ENCODE data around the gene ABCA2. TPM values are rescaled to one million over a fixed set of nuclear protein-coding genes. Genes with fewer than 3 reads are reported as not detected.

The ABCA2 gene
- total RNA-seq, 6 experiments from 2014 or later = 23.7 to 49.2 (median 34.2) TPM

DNA sequence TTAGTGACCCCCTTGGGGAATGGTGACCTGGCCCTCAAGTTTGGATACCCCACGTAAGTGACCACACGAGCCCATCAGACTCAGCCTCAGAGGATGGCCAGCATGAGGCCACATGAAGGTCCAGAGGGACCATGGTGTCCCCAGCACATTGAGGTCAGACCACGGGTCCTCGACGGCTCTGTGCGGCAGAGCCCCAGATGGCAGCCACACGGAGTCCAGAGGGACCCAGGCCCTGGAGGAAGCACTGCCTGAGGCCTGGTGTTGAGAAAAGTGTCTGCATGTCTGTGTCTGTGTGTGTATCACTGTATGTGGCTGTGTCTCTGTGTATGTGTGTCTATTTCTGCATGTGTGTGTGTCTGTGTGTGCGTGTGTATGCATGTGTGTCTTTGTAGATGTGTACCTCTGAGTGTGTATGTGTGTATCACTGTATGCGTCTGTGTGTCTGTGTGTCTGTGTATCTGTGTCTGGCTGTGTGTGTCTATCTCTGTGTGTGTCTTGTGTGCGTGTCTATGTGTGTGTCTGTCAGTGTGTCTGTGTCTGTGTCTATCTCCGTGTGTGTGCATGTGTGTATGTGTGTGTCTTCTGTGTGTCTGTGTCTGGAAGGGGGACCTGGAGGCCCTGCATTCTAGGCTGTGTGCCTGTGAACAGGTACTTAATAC is 44.3 kb downstream of the ABCA2 start:
- no peaks in the 10 kb centered on the region for H3K4me1 ChIP-seq
- H3K27me3 ChIP-seq = no peaks in the 10 kb centered on the region
- no peak for DNase-seq
- ATAC-seq = no peak
- TF ChIP-seq, protein P1, sequence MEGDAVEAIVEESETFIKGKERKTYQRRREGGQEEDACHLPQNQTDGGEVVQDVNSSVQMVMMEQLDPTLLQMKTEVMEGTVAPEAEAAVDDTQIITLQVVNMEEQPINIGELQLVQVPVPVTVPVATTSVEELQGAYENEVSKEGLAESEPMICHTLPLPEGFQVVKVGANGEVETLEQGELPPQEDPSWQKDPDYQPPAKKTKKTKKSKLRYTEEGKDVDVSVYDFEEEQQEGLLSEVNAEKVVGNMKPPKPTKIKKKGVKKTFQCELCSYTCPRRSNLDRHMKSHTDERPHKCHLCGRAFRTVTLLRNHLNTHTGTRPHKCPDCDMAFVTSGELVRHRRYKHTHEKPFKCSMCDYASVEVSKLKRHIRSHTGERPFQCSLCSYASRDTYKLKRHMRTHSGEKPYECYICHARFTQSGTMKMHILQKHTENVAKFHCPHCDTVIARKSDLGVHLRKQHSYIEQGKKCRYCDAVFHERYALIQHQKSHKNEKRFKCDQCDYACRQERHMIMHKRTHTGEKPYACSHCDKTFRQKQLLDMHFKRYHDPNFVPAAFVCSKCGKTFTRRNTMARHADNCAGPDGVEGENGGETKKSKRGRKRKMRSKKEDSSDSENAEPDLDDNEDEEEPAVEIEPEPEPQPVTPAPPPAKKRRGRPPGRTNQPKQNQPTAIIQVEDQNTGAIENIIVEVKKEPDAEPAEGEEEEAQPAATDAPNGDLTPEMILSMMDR (IDR thresholded peaks at IDR 0.05) = no peak
- TF ChIP-seq POLR2A (IDR thresholded peaks at IDR 0.05) = no peak
- intact Hi-C loops (cut with DNase I) = no loop called here
- no peak overlapping the region for H3K27ac ChIP-seq
- WGBS (ENCODE audit: insufficient coverage, low coverage, low lambda C conversion rate, missing lambda C conversion rate) = 63% methylated on average over 3 of the region's 11 CpGs
- H3K4me3 ChIP-seq = no peak overlapping the region
- no peaks in the 10 kb centered on the region for H3K9me3 ChIP-seq
- H3K36me3 ChIP-seq = no peaks in the 10 kb centered on the region

DNA sequence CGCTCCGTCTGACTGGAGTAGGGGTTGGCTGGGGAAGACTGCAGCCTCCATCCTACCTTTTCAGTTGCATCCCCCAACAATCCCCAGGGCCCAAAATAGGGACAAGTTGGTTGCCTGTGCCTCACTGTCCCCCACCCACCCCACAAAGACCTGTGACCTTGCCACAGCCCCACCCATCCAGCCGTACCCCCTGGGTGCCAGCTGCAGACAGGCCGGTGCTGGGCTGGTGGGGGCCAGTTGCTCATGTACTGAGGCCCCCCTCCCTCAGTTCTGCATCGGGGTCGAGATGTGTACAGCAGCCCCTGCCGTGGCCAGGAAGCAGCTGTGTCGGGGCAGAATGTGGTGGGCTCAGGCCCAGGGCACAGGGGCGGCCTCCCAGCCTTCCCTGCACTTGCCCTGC is 44.9 kb downstream of the ABCA2 start:
- DNase-seq (no peak), ATAC-seq (no peak)
- H3K36me3 ChIP-seq = no peaks in the 10 kb centered on the region
- no peaks in the 10 kb centered on the region for H3K27me3 ChIP-seq
- H3K27ac ChIP-seq = no peak overlapping the region
- no peaks in the 10 kb centered on the region for H3K4me1 ChIP-seq
- no peak overlapping the region for H3K4me3 ChIP-seq
- 56% methylated on average over 4 of the region's 9 CpGs for WGBS (ENCODE audit: insufficient coverage, low coverage, low lambda C conversion rate, missing lambda C conversion rate)
- intact Hi-C loops (cut with DNase I) = no loop called here
- no peak for TF ChIP-seq POLR2A (IDR thresholded peaks at IDR 0.05)
- TF ChIP-seq, protein P1 (IDR thresholded peaks at IDR 0.05) = no peak
- no peaks in the 10 kb centered on the region for H3K9me3 ChIP-seq

DNA sequence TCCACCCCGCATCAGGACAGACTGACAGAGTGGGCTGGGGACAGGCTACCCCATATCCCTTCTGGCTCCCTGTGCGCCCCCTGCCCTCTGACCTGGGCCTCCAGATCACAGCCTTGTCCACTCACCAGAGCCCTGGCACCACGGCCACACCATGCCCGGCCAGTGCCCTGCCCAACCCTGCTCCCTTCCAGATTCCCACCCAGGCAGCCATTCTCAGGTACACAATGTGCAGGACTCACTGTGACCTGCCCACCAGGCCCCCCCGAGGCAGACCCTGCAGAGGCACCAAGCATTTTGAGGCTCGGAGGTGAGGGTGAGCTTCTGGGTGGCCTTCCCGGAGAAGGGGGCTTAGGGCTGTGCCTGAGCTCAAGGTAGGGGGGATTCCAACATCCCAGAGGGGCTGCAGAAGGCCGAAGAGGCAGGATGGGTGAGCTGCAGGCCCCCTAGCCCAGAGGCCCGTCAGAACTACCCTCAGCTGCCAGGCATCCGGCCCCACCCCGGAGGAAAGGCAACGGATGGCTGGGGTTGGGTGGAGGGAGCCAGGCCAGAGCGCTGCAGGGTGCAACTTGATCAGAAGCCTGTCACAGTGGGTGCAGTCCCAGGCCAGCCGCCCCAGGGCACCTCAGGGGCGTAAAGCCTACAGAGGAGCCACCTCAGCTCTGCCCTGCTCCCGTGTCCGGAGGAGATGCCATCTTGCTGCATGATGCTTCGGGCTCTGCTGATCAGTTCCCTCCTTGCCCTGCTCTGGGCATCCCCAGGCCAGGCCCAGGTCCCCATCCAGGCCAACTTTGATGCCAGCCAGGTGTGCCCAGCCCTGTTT is 45.6 kb downstream of the ABCA2 start, which contains the start of gene LCNL1:
Gene LCNL1 (plus strand): TSS at position 762 of the 820 bp plus-strand sequence. CDS start 594 bp downstream, outside the sequence.
- no peaks in the 10 kb centered on the region for H3K36me3 ChIP-seq
- WGBS (ENCODE audit: insufficient coverage, low coverage, low lambda C conversion rate, missing lambda C conversion rate) = no CpG with 5 or more reads among the region's 18 CpGs
- no peaks in the 10 kb centered on the region for H3K27me3 ChIP-seq
- no peak within 1 kb of the TSS for H3K4me3 ChIP-seq
- no peaks in the 10 kb centered on the region for H3K4me1 ChIP-seq
- no peak within 1 kb of the TSS for H3K27ac ChIP-seq
- DNase-seq (no peak), ATAC-seq (no peak)
- intact Hi-C loops (cut with DNase I) = no loop called here
- H3K9me3 ChIP-seq = no peaks in the 10 kb centered on the region
- TF ChIP-seq, protein P1 (IDR thresholded peaks at IDR 0.05) = no peak
- TF ChIP-seq POLR2A (IDR thresholded peaks at IDR 0.05) = no peak

DNA sequence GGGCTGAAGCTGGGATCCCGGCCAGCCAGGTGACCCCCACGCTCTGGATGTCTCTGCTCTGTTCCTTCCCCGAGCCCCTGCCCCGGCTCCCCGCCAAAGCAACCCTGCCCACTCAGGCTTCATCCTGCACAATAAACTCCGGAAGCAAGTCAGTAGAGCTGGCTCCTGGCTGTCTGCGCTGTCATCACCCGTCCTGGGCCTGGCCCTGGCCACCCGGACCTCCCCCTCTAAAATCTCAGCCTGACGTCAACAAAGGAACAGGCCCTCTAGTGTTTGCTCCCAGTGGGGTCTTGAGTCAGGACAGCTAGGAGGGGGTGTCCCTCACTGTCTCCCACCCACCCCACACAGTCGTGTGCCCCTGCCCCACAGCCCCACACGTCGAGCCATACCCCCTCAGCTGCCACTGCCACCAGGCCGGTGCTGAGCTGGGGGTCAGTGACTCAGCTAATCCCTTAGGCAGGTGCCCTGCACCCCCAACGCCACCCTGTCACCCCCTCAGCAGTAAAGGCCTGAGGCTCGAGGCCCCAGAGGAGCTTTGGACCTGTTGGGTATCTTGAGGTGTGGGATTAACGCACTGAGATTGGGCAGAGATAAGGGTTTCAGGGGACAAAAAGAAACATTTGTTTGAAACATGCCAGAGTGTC is 46.3 kb downstream of the ABCA2 start:
- 84% methylated on average over 8 of the region's 17 CpGs for WGBS (ENCODE audit: insufficient coverage, low coverage, low lambda C conversion rate, missing lambda C conversion rate)
- TF ChIP-seq, protein P1 (IDR thresholded peaks at IDR 0.05) = no peak
- TF ChIP-seq POLR2A (IDR thresholded peaks at IDR 0.05) = no peak
- Histone ChIP-seq H3K9me3 (no peaks in the 10 kb centered on the region), H3K4me1 (no peaks in the 10 kb centered on the region), H3K4me3 (no peak overlapping the region), H3K27ac (no peak overlapping the region), H3K27me3 (no peaks in the 10 kb centered on the region), H3K36me3 (no peaks in the 10 kb centered on the region)
- DNase-seq (no peak), ATAC-seq (peak; percentile 35 to 61 (median 56))
- intact Hi-C loops (cut with DNase I) = no loop called here
